GM18861 (cell line): ENCODE measurements around the gene TMEM114.

ENCODE experiments used
- ATAC-seq: cut with Tn5 transposase; IDR thresholded peaks from one replicate; pipeline ENCODE4 v1.9.1; 2021; ENCODE audit not compliant: unreplicated experiment

Gene TMEM114

GRCh38 chr16:8611886-8612600 is 21.7 kb upstream of the TMEM114 start:
- no peak for ATAC-seq

DNA sequence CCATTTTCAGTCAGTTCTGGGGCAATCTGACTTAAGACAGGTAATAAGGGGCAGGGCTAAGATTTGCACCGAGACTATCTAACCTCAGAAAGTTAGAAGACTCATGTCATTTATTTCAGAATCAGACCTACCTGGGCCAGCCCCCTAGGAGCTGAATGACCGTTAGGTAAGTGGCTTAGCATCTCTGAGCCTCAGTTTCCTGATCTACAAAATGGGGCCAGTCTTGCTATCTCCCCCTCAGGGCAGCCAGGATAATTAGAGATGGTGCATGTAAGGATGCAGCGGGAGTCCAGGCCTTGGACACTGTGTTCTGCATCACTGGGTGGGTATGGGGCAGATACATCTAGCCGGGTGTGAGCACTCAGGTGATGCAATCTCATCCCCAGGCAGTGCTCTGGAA is 20.8 kb upstream of the TMEM114 start:
- no peak for ATAC-seq

- ATAC-seq = no peak
Observed at GRCh38 chr16:8607214-8607613, 16.9 kb upstream of the TMEM114 start.

DNA sequence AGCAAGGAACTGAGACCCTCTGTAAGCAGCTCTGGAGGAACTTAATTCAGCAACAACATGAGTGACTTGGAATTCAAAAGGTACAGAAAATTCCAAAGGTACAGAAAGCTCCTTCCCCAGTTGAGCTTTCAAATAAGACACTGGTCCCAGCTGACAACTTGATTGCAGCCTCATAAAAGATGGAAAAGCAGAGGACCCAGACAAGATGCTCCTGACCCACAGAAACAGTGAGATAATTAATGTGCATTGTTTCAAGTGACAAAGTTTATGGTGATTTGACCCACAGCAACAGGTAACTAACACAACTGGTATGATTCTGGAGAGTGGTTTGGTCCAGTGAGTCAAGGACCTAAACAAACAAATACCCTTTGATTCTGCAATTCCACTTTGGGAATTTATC is 15.2 kb upstream of the TMEM114 start:
- ATAC-seq = no peak

DNA sequence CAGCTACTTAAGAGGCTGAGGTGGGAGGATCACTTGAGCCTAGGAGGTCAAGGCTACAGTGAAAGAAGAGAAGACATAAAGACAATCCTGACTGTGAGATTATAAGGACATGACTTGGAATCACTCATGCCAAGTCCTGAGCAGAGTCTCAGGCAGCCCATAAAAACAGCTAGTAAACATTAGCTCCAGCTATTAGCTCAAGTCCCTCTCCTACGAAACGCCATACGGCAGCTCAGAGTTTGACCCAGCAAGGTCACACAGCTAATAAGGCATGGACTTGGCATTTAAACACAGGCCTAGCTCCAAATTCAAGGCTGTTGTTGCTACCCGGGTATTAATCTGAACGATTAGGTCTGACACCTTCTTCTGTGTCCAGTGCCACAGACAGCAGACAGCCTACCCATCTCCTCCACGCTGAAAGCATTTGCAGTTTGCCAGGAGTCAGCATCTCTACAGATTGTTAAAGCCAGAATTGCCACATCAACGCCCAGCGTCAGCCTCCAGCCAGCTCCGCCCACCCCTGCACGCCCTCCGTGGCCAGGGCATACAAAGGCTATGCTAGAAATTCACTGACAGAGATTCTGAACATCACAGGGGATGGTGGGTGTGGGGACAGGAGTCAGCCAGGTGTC is 9.9 kb upstream of the TMEM114 start:
- no peak for ATAC-seq

GRCh38 chr16:8596581-8596980 is 6.3 kb upstream of the TMEM114 start:
- no peak for ATAC-seq

GRCh38 chr16:8595783-8596182 is 5.5 kb upstream of the TMEM114 start:
- no peak for ATAC-seq

- no peak for ATAC-seq
Observed at GRCh38 chr16:8594149-8594666, 3.9 kb upstream of the TMEM114 start.

- no peak for ATAC-seq
Observed at GRCh38 chr16:8591451-8591850, 1.1 kb upstream of the TMEM114 start.

DNA sequence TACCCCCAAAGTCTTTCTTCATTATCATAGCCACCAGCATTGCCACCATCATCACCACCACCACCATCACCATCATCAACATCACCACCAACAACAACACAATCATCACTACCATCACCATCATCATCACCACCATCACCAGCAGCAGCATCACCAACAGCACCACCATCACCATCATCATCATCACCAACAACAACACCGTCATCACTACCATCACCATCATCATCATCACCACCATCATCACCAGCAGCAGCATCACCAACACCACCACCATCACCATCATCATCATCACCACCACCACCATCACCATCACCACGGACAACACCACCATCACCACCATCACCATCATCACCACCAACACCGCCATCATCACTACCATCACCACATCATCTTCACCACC is 500 bp upstream of the TMEM114 start:
- ATAC-seq = no peak

DNA sequence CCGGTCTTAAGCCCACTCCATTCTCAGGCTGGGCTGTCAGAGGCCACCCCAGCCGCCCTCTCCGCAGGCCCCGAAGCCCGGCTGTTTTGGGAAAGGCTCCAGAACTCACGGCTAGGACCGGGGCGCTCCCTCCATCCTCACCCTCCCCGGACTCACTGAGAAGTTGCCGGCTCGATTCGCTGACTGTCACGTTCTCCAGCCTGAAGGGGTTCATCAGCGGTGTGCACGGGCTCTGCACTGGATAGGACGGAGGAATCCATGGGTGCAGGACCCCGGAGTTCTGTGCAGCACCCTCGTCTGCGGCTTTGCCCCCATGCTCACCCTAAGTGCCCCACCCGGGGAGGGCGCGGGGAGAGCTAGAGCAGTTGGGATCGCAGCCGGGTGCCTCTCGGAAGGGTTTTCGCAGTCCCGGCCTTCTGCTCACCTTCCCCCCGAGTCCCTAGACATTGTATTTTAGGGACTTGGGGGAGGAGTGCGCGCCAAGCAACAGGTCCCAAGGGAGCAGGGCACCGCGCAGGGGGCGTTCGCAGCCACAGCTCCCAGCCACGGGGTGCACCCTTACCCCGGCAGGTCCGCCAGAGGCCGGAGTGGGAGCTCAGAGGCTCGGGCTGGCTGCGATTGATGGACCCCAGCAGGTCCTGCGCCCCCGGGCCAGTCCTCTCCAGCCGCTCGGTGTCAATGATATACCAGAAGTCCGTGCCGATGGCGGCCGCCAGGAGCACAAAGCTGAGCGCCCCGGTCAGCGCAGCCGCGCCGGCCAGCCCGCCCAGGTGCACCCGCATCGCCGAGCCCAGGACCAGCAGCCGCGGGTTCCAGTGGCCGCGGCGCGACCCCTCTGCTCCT is 1.0 kb downstream of the TMEM114 start:
- no peak for ATAC-seq

GRCh38 chr16:8588682-8589056 is 1.6 kb downstream of the TMEM114 start:
- ATAC-seq = no peak

GRCh38 chr16:8587065-8587464 is 3.2 kb downstream of the TMEM114 start:
- ATAC-seq = no peak

- ATAC-seq = no peak
Observed at GRCh38 chr16:8585857-8586256, 4.5 kb downstream of the TMEM114 start.

- ATAC-seq = no peak
Observed at GRCh38 chr16:8585041-8585440, 5.3 kb downstream of the TMEM114 start.

- no peak for ATAC-seq
Observed at GRCh38 chr16:8583732-8584131, 6.6 kb downstream of the TMEM114 start.

DNA sequence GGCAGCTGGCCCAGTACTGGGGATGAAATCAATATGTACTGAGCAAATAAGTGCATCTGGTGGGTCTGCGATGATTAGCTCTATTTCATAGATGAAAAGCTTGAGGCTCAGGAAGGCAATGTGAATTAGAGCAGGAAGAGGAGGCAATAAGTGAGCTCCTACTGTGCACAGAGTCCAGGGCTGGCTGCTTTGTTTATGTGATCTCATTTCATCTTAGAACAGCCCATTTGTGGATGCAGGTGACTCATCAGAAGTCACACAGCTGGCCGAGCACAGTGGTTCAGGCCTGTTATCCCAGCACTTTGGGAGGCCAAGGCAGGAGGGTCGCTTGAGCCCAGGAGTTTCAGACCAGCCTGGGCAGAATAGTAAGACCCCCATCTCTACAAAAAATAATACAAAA is 7.1 kb downstream of the TMEM114 start:
- ATAC-seq = no peak

GRCh38 chr16:8581831-8582580 is 8.3 kb downstream of the TMEM114 start:
- no peak for ATAC-seq

GRCh38 chr16:8579559-8579958 is 10.8 kb downstream of the TMEM114 start:
- no peak for ATAC-seq

DNA sequence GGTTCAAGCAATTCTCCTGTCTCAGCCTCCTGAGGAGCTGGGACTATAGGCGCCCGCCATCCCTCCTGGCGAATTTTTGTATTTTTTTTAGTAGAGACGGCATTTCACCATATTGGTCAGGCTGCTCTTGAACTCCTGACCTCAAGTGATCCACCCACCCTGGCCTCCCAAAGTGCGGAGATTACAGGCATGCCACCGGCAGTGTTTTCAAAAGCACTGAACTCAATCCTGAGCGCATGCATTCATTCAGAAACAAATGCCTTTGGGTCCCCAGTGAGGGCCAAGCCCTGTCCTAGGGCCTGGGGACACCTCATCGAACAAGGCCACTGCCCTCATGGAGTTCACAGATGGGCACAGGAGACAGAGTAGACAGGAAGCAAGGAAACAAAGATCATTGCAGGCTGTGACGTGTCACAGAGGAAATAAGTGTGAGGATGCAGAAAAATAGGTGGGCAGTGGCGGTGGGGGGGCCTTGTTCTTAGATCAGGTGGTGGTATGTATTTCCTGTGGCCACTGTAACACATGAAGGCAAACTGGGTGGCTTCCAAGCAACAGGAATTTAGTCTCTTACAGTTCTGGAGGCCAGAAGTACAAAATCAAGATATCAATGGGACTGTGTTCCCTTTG is 12.5 kb downstream of the TMEM114 start:
- no peak for ATAC-seq
